C4-2B (cell line): ENCODE data around the gene POLR1B.

ENCODE experiments used
- ZFX ChIP-seq: fragments of 450-650 bp; IDR thresholded peaks from 2 replicates; pipeline ENCODE4 v1.6.1; 2017
- TF ChIP-seq, protein P1 (sequence below): fragments of 450-650 bp; conservative IDR thresholded peaks from 2 replicates; pipeline ENCODE4 v1.5.1; 2017; ENCODE audit warnings: mild to moderate bottlenecking

DNA sequence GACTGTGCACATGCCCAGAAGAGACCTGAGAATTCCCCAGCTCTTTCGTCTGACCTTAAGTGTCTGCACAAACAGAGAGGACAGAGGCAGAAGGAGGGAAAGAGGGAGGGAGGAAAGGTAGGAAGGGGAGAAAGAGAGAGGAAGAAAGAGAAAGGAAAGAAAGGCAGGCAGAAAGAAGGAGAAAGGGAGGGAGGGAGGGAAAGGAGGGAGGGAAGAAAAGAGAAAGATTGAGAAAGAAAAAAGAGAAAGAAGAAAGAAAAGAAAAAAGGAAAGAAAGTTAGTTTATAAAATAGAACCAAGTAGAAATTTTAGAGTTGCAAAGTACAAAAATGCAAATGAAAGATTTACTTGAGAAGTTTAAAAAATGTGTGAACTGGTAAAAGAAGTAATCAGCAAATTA, 7.4 kb upstream of the POLR1B start:
- TF ChIP-seq, protein P1, sequence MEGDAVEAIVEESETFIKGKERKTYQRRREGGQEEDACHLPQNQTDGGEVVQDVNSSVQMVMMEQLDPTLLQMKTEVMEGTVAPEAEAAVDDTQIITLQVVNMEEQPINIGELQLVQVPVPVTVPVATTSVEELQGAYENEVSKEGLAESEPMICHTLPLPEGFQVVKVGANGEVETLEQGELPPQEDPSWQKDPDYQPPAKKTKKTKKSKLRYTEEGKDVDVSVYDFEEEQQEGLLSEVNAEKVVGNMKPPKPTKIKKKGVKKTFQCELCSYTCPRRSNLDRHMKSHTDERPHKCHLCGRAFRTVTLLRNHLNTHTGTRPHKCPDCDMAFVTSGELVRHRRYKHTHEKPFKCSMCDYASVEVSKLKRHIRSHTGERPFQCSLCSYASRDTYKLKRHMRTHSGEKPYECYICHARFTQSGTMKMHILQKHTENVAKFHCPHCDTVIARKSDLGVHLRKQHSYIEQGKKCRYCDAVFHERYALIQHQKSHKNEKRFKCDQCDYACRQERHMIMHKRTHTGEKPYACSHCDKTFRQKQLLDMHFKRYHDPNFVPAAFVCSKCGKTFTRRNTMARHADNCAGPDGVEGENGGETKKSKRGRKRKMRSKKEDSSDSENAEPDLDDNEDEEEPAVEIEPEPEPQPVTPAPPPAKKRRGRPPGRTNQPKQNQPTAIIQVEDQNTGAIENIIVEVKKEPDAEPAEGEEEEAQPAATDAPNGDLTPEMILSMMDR = no peak
- no peak for TF ChIP-seq ZFX
